ENCODE data around the gene FBLN2. TPM values are rescaled to one million over a fixed set of nuclear protein-coding genes. Genes with fewer than 3 reads are reported as not detected.

The FBLN2 gene
- total RNA-seq, 4 donors from 2014 or later: 130 to 244 (median 136) TPM

DNA sequence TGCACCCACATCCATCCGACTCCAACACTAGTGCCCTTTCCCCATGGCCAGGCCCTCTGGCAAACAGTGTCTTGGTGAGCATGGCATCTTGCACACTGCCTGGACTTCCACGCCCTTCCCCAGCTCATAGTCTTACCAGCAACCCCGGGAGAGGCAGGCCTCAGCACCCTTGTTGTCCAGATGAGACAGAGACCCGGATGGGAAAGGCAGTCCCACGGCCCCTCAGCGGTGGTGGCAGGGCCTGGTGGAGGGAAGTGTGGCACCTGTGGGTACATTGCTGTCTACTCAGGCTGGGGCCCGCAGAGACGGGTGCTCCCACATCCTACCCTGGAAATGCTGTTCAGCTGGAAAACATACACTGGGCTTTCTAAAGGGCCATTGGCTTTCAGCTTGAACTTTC lies 40.4 kb upstream of the FBLN2 start:
- DNase-seq (ENCODE audit: extremely low spot score): no peak
- peaks cover 0 to 13% (median 10%) of the 10 kb centered on the region in 4 donors for H3K4me1 ChIP-seq
- H3K36me3 ChIP-seq: peaks cover 0 to 25% (median 12%) of the 10 kb centered on the region in 4 donors
- H3K9me3 ChIP-seq: no peaks in the 10 kb centered on the region
- H3K27me3 ChIP-seq: no peaks in the 10 kb centered on the region
- intact Hi-C loops (cut with DNase I): no loop called here
- H3K27ac ChIP-seq (replicated peaks in 1 of 4): no peak overlapping the region
- H3K4me3 ChIP-seq: no peak overlapping the region
- no peak for TF ChIP-seq CTCF (IDR thresholded peaks at IDR 0.05)
- TF ChIP-seq POLR2AphosphoS5 (IDR thresholded peaks at IDR 0.05): no peak
- no peak for TF ChIP-seq POLR2A (IDR thresholded peaks at IDR 0.05; ENCODE audit: low read depth)
- no peak for TF ChIP-seq EP300 (IDR thresholded peaks at IDR 0.05)
- WGBS: 89% methylated on average over 7 of the region's 8 CpGs

- intact Hi-C loops (cut with DNase I): no loop called here
- Histone ChIP-seq H3K4me3 (no peak overlapping the region), H3K36me3 (peaks cover 0 to 18% (median 6%) of the 10 kb centered on the region in 4 donors), H3K27ac (replicated peaks in 1 of 4) (no peak overlapping the region), H3K9me3 (no peaks in the 10 kb centered on the region), H3K4me1 (peaks cover 0 to 13% (median 10%) of the 10 kb centered on the region in 4 donors), H3K27me3 (no peaks in the 10 kb centered on the region)
- 87% methylated on average over 15 of the region's 15 CpGs for WGBS
- TF ChIP-seq EP300 (IDR thresholded peaks at IDR 0.05) (no peak), POLR2AphosphoS5 (IDR thresholded peaks at IDR 0.05) (no peak), CTCF (IDR thresholded peaks at IDR 0.05) (no peak), POLR2A (IDR thresholded peaks at IDR 0.05; ENCODE audit: low read depth) (no peak)
- DNase-seq (ENCODE audit: extremely low spot score): no peak
These were observed 39.7 kb upstream of the FBLN2 start for GRCh38 chr3:13509059-13509815.

GRCh38 chr3:13509816-13510192 lies 39.1 kb upstream of the FBLN2 start:
- intact Hi-C loops (cut with DNase I): no loop called here
- TF ChIP-seq POLR2A (IDR thresholded peaks at IDR 0.05; ENCODE audit: low read depth) (no peak), POLR2AphosphoS5 (IDR thresholded peaks at IDR 0.05) (no peak), EP300 (IDR thresholded peaks at IDR 0.05) (no peak), CTCF (IDR thresholded peaks at IDR 0.05) (no peak)

DNA sequence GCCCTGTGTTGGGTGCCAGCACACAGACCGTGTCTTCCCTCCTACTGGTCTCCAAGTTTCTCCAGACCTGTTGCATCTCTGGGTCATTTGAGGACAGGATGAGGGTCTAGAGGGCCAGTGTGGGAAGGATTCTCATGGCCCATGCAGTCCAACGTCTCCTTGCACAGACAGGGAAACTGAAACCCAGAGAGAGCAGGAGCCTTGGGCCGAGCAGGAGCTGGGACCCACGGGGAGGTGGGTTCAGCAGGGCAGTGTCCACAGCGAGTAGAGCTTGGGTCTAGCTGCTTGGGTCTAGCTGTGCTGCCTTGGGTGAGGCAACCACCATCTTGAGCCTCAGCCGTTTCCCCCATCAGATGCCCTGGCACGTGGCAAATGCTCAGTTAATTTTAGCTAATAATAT lies 36.5 kb upstream of the FBLN2 start:
- no peak overlapping the region for H3K4me3 ChIP-seq
- H3K36me3 ChIP-seq: no peaks in the 10 kb centered on the region
- TF ChIP-seq EP300 (IDR thresholded peaks at IDR 0.05): no peak
- no peak for TF ChIP-seq POLR2A (IDR thresholded peaks at IDR 0.05; ENCODE audit: low read depth)
- no peak for TF ChIP-seq POLR2AphosphoS5 (IDR thresholded peaks at IDR 0.05)
- no peak for TF ChIP-seq CTCF (IDR thresholded peaks at IDR 0.05)
- 89% methylated on average over 7 of the region's 7 CpGs for WGBS
- no peak for DNase-seq (ENCODE audit: extremely low spot score)
- intact Hi-C loops (cut with DNase I): no loop called here
- no peak overlapping the region for H3K27ac ChIP-seq (replicated peaks in 1 of 4)
- H3K9me3 ChIP-seq: no peaks in the 10 kb centered on the region
- H3K27me3 ChIP-seq: peaks cover 0 to 10% (median 0%) of the 10 kb centered on the region in 4 donors
- peaks cover 18 to 29% (median 26%) of the 10 kb centered on the region in 4 donors for H3K4me1 ChIP-seq

More at GRCh38 chr3:13509816-13510192, 39.1 kb upstream of the FBLN2 start:
- no peak overlapping the region for H3K27ac ChIP-seq (replicated peaks in 1 of 4)
- no peak overlapping the region for H3K4me3 ChIP-seq
- H3K27me3 ChIP-seq: no peaks in the 10 kb centered on the region
- no peak for DNase-seq (ENCODE audit: extremely low spot score)
- 85% methylated on average over 2 of the region's 8 CpGs for WGBS
- H3K9me3 ChIP-seq: no peaks in the 10 kb centered on the region
- peaks cover 0 to 13% (median 10%) of the 10 kb centered on the region in 4 donors for H3K4me1 ChIP-seq
- H3K36me3 ChIP-seq: peaks cover 0 to 12% (median 1%) of the 10 kb centered on the region in 4 donors

Data from esophagus muscularis mucosa (tissue), 4 donors.